HepG2 (cell line): ENCODE results near the gene CD48.

ENCODE experiments used
- FOXP1 ChIP-seq, 2 experiments: fragments of 450-650 bp in 1 of 2; IDR thresholded peaks; 2 replicates each; pipeline ENCODE4 v1.6.1; 2017 to 2018; ENCODE audit warnings: antibody characterized with exemption in 1 of 2
- TF ChIP-seq, protein P1 (sequence below), 2 experiments: IDR thresholded peaks; 2 replicates each; pipeline ENCODE4 v1.6.1; 2011 to 2012; ENCODE audit warnings: low read length in 2 of 2, borderline replicate concordance in 1 of 2, low read depth in 1 of 2, mild to moderate bottlenecking in 1 of 2, moderate library complexity in 1 of 2
- TF ChIP-seq, protein P2 (sequence below): fragments of 450-650 bp; IDR thresholded peaks from 2 replicates; pipeline ENCODE4 v1.6.1; 2017

DNA sequence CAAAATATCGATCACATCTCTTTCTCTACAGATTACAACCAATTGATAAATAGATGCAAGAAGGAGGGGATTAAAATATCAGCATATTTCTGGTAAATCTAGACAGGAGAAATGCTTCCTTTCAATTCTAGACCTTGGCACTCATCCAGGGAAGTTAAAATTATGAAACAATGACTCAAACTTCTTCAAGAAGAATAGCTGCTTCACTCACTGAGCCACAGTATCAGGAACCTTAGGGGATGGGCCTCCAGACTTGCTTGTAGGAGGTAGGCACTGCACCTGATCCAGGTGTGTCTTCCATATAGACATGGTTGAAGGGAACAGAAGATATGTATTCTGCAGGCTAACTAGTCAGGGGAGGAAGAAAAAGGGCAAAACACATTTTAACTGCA, 37.3 kb upstream of the CD48 start:
- TF ChIP-seq FOXP1 (IDR thresholded peaks at IDR 0.05) = no peak
- TF ChIP-seq FOXP1 (CRISPR knock-in tag; IDR thresholded peaks at IDR 0.05) = no peak
- TF ChIP-seq, protein P1, sequence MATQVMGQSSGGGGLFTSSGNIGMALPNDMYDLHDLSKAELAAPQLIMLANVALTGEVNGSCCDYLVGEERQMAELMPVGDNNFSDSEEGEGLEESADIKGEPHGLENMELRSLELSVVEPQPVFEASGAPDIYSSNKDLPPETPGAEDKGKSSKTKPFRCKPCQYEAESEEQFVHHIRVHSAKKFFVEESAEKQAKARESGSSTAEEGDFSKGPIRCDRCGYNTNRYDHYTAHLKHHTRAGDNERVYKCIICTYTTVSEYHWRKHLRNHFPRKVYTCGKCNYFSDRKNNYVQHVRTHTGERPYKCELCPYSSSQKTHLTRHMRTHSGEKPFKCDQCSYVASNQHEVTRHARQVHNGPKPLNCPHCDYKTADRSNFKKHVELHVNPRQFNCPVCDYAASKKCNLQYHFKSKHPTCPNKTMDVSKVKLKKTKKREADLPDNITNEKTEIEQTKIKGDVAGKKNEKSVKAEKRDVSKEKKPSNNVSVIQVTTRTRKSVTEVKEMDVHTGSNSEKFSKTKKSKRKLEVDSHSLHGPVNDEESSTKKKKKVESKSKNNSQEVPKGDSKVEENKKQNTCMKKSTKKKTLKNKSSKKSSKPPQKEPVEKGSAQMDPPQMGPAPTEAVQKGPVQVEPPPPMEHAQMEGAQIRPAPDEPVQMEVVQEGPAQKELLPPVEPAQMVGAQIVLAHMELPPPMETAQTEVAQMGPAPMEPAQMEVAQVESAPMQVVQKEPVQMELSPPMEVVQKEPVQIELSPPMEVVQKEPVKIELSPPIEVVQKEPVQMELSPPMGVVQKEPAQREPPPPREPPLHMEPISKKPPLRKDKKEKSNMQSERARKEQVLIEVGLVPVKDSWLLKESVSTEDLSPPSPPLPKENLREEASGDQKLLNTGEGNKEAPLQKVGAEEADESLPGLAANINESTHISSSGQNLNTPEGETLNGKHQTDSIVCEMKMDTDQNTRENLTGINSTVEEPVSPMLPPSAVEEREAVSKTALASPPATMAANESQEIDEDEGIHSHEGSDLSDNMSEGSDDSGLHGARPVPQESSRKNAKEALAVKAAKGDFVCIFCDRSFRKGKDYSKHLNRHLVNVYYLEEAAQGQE (IDR thresholded peaks at IDR 0.05; ENCODE audit: borderline replicate concordance in 1 of 2, low read depth in 1 of 2, low read length in 2 of 2) = no peak
- TF ChIP-seq, protein P2, sequence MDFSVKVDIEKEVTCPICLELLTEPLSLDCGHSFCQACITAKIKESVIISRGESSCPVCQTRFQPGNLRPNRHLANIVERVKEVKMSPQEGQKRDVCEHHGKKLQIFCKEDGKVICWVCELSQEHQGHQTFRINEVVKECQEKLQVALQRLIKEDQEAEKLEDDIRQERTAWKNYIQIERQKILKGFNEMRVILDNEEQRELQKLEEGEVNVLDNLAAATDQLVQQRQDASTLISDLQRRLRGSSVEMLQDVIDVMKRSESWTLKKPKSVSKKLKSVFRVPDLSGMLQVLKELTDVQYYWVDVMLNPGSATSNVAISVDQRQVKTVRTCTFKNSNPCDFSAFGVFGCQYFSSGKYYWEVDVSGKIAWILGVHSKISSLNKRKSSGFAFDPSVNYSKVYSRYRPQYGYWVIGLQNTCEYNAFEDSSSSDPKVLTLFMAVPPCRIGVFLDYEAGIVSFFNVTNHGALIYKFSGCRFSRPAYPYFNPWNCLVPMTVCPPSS = no peak
